Heart right ventricle (tissue), 16 donors: Measurements from ENCODE around the gene UBL3. TPM values are rescaled to one million over a fixed set of nuclear protein-coding genes. Genes with fewer than 3 reads are reported as not detected.

Experiments used
- ATAC-seq, 8 donors: fragments of 200-7000 bp; cut with Tn5 transposase; one replicate each; pipeline ENCODE4 v1.9.1; 2020; ENCODE audit warnings: mild to moderate bottlenecking in 8 of 8, moderate library complexity in 8 of 8, moderate number of reproducible peaks in 1 of 8
- DNase-seq, 2 donors: peaks; one replicate each; pipeline ENCODE4 v3.0.0-alpha.2; 2020
- H3K27ac ChIP-seq, 10 donors: fragments of 200-600 bp; sonication (generic) in 2 of 10; one replicate each; pipeline versions ENCODE4 v1.5.0 to v1.8.0; 2020 to 2022; ENCODE audit warnings: mild to moderate bottlenecking in 3 of 10
- H3K27me3 ChIP-seq, 7 donors: fragments of 200-600 bp; one replicate each; pipeline ENCODE4 v1.8.0; 2021 to 2022; ENCODE audit warnings: mild to moderate bottlenecking in 2 of 7
- H3K36me3 ChIP-seq, 9 donors: fragments of 200-600 bp; sonication (generic) in 1 of 9; one replicate each; pipeline versions ENCODE4 v1.5.0 to v1.8.0; 2020 to 2022; ENCODE audit warnings: mild to moderate bottlenecking in 2 of 9
- H3K4me1 ChIP-seq, 9 donors: fragments of 200-600 bp; sonication (generic) in 1 of 9; one replicate each; pipeline versions ENCODE4 v1.5.0 to v1.8.0; 2020 to 2022; ENCODE audit warnings: mild to moderate bottlenecking in 4 of 9
- H3K4me3 ChIP-seq, 10 donors: fragments of 200-600 bp; sonication (generic) in 2 of 10; one replicate each; pipeline versions ENCODE4 v1.5.0 to v1.8.0; 2020 to 2022; ENCODE audit warnings: mild to moderate bottlenecking in 7 of 10, moderate library complexity in 2 of 10
- H3K9me3 ChIP-seq, 11 donors: fragments of 200-600 bp in 10 of 11; sonication (generic) in 2 of 11; one replicate each; pipeline versions ENCODE4 v1.5.0 to v1.8.0; 2013 to 2022; ENCODE audit warnings: mild to moderate bottlenecking in 2 of 11, control low read depth in 1 of 11, moderate library complexity in 1 of 11
- CTCF ChIP-seq, 9 donors: fragments of 200-600 bp; sonication (generic) in 2 of 9; IDR thresholded peaks; one replicate each; pipeline versions ENCODE4 v1.5.0 to v1.8.0; 2021 to 2022; ENCODE audit warnings: antibody characterized with exemption in 9 of 9, mild to moderate bottlenecking in 5 of 9, moderate library complexity in 1 of 9
- WGBS, 2 donors: extraction: QIAGEN DNeasy Blood & Tissue Kit; methylation state at CpG; one replicate each; pipeline ENCODE4 v1.1.7; 2013; ENCODE audit warnings: inconsistent platforms in 1 of 2; 5-methylcytosine and 5-hydroxymethylcytosine counted together
- intact Hi-C, 10 donors: fragments of 100-400 bp; cut with DNase I; formaldehyde crosslinking; loops; one replicate each; pipeline versions ENCODE4 v1.11.1 to v1.14.2; 2022
- polyA plus RNA-seq, 2 donors: library from polyadenylated mRNA; stranded (reverse); fragments of 200-250 nt; gene quantifications; one replicate each; pipeline ENCODE4 v1.2.3, GENCODE V29; 2013
- total RNA-seq, 10 donors: library from RNA; stranded (reverse); fragmentation: NEBNext Ultra II Directional in 3 of 10; extraction: Animal tissue kit (Norgen Biotek cat#: 25700) in 3 of 10; gene quantifications; one replicate each; pipeline versions ENCODE4 v1.2.1 to v1.2.4, GENCODE V29; 2021 to 2023
- donor health status: Arrhythmogenic right ventricular cardiomyopathy.
- donor health status: ischemic (EF 13 %, LVEDD 7.1; RV severe dilation, severe dysfunction).
- donor health status: healthy with polysubstance abuse.
- donor health status: DM: no; HTN: yes; CAD: no.
- donor health status: DM: no; HTN: no; CAD: no.
- donor health status: ischemic (EF 25% LVEDD 6.9; RV normal size, moderate dysfunction).
- donor health status: ischemic (EF 25% LVEDD 5.7; RV mildly dilated, moderate dysfunction).
- donor health status: healthy.
- donor health status: DM: yes; HTN: yes; CAD: no.
- donor health status: Ischemic cardiomyopathy.
- donor health status: ischemic (EF 35%, LVEDD 5.7; RV mildly dilated, moderate dysfunction).
- donor health status: nonischemic (EF 11% LVEDD 7.7; RV severe dilation, severe dysfunction).
- donor health status: DM: yes; HTN: yes; CAD: no.
- donor health status: PGD.
- donor health status: ischemic (EF 29% LVEDD 5.4; RV normal size, mild dysfunction).
- donor health status: nonischemic (EF 23%, LVEDD 6.1; RV moderate dilation, normal function).

UBL3 gene
- total and polyA plus RNA-seq, 12 donors: 6.7 to 24.3 (median 20.8) TPM

- DNase-seq (no peak), ATAC-seq (no peak)
- H3K27me3 ChIP-seq: no peaks in the 10 kb centered on the region
- peak overlapping the region; percentile 33 to 98 (median 92) for H3K4me3 ChIP-seq
- no peaks in the 10 kb centered on the region for H3K36me3 ChIP-seq
- H3K27ac ChIP-seq: peak overlapping the region in 6 of 10 donors; percentile 22 to 99 (median 86)
- WGBS, 2 donors: 57 to 62% methylated on average over 6 of the region's 6 CpGs
- H3K4me1 ChIP-seq: peaks cover 4 to 46% (median 34%) of the 10 kb centered on the region in 9 donors
- no peaks in the 10 kb centered on the region for H3K9me3 ChIP-seq
- no peak for TF ChIP-seq CTCF (IDR thresholded peaks at IDR 0.05)
- intact Hi-C loops: loop anchor here in 8 of 10 donors (2.0 to 10.0 kb wide), 6 partner anchors 72 to 339 kb away; no protein-coding TSS in a partner anchor
Observed at GRCh38 chr13:29846475-29847256, 3.8 kb downstream of the UBL3 start.

- no peaks in the 10 kb centered on the region for H3K27me3 ChIP-seq
- ATAC-seq (no peak), DNase-seq (no peak)
- H3K36me3 ChIP-seq: no peaks in the 10 kb centered on the region
- intact Hi-C loops: loop anchor here in 8 of 10 donors (2.0 to 10.0 kb wide), 6 partner anchors 71 to 338 kb away; no protein-coding TSS in a partner anchor
- TF ChIP-seq CTCF (IDR thresholded peaks at IDR 0.05): peak in 7 of 9 donors; percentile 21 to 62 (median 53)
- no peaks in the 10 kb centered on the region for H3K9me3 ChIP-seq
- 75 to 91% methylated on average over 2 of the region's 2 CpGs for WGBS, 2 donors
- H3K27ac ChIP-seq: peak overlapping the region in 1 of 10 donors; percentile 1
- peak overlapping the region in 1 of 10 donors; percentile 75 for H3K4me3 ChIP-seq
- H3K4me1 ChIP-seq: peaks cover 4 to 53% (median 34%) of the 10 kb centered on the region in 9 donors
Observed at GRCh38 chr13:29845440-29846056, 4.9 kb downstream of the UBL3 start.

GRCh38 chr13:29844441-29844840 is 6.0 kb downstream of the UBL3 start:
- WGBS, 2 donors: 82 to 89% methylated on average over 1 of the region's 1 CpG
- ATAC-seq (no peak), DNase-seq (no peak)
- Histone ChIP-seq H3K9me3 (no peaks in the 10 kb centered on the region), H3K27ac (no peak overlapping the region), H3K27me3 (no peaks in the 10 kb centered on the region), H3K4me1 (peaks cover 4 to 59% (median 39%) of the 10 kb centered on the region in 9 donors), H3K4me3 (no peak overlapping the region), H3K36me3 (no peaks in the 10 kb centered on the region)
- no peak for TF ChIP-seq CTCF (IDR thresholded peaks at IDR 0.05)
- intact Hi-C loops: loop anchor here in 3 of 10 donors (2.0 to 10.0 kb wide), 3 partner anchors 70 to 268 kb away; no protein-coding TSS in a partner anchor

- no peaks in the 10 kb centered on the region for H3K36me3 ChIP-seq
- DNase-seq: no peak
- no peaks in the 10 kb centered on the region for H3K27me3 ChIP-seq
- intact Hi-C loops: loop anchor here in 3 of 10 donors (5.0 to 10.0 kb wide), 2 partner anchors 66 to 272 kb away; no protein-coding TSS in a partner anchor
- no peak for TF ChIP-seq CTCF (IDR thresholded peaks at IDR 0.05)
- no peaks in the 10 kb centered on the region for H3K9me3 ChIP-seq
- no peak for ATAC-seq
- 74 to 80% methylated on average over 3 of the region's 3 CpGs for WGBS, 2 donors
- H3K4me3 ChIP-seq: no peak overlapping the region
- peaks cover 0 to 62% (median 32%) of the 10 kb centered on the region in 9 donors for H3K4me1 ChIP-seq
- H3K27ac ChIP-seq: no peak overlapping the region
Observed at GRCh38 chr13:29840585-29840984, 9.8 kb downstream of the UBL3 start.
